HG03432 (cell line): ENCODE data around the gene FGFBP2.
A peak's percentile ranks its signal among the peaks of the same experiment; 100 is the strongest.
"Not testable (repeated sequence)": the region's sequence is repeated elsewhere in the genome, so short reads cannot be mapped to it uniquely, and the experiment has no call there.

Experiments used
- ATAC-seq: cut with Tn5 transposase; IDR thresholded peaks from one replicate; pipeline ENCODE4 v1.9.1; 2021; ENCODE audit warnings: mild to moderate bottlenecking, moderate library complexity; ENCODE audit not compliant: unreplicated experiment

Gene FGFBP2

DNA sequence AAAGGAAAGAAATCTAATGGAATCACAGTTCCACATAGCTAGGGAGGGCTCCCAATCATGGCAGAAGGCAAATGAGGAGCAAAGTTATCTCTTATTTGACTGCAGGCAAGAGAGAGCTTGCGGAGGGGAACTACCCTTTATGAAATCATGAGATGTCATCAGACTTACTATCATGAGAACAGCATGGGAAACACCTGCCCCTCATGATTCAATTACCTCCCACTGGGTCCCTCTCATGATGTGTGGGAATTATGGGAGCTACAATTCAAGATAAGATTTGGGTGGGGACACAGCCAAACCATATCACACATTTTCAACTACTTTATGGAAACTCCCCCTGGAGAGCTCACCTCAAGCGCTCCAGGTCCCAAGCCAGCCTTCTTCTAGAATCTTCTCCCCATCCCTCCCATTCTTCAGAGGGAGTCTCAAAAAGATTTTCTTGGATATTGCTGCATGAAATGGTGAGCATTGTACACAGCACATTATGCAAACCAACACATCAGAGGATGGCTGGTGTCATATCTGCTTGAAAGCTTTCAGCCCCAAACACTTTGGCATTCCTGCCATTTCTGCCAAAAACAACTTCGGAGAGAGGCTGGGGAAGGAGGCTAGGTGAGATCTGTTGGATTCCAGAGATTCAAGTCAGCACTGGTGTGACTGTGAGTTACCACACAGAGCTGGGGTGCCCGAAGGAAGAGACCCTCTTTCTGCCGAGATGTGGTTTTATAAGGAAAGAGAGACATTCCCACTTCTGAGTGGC is 31.3 kb downstream of the FGFBP2 start:
- no peak for ATAC-seq

DNA sequence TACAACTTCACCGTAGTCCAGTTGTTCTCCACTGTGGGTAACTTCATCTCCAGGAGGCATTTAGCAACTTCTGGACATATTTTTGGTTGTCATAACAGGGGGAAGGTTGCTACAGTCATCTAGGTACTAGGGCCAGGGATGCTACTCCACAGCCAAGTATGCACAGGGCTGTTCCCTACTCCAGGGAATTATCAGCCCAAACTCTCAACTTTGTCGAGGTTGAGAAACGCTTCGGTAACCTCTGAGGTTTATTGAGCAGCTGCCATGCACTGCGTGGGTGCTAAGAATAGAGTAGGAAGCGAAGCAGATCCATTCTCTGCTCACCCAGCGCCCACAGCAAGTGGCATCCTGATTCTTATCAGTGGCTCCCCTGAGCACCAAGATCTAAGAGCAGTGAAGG is 32.7 kb downstream of the FGFBP2 start:
- peak; percentile 62 for ATAC-seq

DNA sequence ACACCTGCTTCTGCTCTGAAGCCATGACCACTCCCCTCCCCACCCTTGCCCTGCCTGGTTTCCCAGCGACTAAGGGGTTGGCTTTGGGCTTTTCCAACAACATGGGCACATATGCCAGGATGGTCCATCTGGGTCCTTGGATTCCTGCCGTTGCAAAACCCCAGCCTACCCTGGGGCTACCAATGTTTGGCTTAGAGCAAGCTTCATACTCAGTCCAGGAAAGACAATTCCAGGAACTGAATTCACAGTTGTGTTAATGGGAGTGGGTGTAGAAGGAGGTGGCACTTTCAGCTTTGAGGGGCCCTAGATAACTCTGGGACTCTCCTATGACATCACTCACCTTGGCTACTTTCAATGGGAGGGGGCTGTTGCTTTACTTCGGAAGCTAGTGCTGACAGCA is 33.4 kb downstream of the FGFBP2 start:
- ATAC-seq: no peak

DNA sequence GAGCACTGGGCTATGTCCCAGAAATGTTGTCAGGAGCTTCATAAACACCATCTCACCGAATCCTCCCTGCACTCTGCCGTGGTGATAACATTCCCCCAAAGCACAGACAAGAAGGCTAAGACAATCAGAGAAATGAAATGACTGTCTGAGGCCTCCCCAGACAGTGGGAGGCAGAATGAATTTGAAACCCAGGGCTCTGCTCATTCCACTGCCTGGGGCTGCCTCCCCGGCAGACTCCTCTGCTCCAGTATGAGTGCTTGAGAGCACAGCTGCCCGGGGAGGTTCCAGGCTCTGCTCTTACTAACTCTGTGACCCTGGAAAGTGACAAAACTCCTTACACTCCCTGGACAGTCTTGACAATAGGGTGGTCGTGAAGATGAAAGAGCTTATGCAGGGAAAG is 34.1 kb downstream of the FGFBP2 start:
- no peak for ATAC-seq

DNA sequence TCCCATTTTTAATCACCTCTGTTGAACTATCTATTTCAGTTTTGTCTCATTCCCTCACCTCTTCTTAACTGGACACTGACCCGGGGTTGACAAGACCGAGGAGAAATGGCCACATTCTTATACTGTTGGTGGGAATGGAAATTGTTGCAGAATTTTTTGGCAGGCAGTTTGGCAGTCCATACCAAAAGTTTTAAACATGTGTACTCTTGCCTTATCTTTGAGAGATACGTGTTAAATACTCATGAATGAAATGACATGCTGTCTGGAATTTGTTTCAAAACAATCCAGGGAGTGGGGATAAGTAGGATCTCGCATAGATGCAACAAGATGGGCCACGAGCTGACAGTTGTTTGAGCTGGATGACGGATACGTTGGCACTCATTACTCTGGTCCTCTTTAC is 36.5 kb downstream of the FGFBP2 start:
- no peak for ATAC-seq

DNA sequence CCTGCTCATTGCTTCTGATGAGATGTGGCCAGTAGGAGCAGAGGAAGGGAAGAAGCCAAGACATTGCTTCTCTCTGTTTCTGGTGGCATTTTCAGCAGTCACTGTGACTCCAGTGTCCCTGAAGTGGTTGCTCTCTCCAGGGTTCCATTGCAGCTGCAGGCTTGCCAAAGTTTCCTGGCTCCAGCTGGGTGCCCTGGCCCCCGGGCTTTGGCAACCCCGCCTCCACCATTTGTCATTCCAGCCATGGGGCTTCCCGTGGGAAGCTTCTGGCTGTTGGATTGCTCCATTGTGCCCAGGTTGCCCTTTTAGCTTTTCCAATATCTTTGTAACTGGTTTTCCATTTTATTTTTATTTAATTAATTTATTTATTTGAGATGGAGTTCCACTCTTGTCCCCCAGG is 37.1 kb downstream of the FGFBP2 start:
- no peak for ATAC-seq

DNA sequence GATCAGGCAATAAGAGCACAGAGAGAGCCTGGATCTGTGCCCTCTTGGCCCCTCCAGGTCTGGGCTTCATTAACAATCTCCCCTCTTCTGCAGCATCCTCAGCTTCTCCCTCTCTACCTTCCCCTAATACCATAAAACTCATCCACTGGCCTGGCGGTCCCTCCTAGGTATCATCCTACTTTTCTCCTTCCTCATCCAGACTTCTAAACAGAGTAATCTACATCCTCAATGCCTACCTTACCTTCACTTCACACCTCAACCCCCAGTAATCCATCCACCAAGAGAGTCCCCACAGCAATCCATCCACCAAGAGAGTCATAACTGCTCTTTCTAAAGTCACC is 41.4 kb downstream of the FGFBP2 start:
- ATAC-seq: no peak

DNA sequence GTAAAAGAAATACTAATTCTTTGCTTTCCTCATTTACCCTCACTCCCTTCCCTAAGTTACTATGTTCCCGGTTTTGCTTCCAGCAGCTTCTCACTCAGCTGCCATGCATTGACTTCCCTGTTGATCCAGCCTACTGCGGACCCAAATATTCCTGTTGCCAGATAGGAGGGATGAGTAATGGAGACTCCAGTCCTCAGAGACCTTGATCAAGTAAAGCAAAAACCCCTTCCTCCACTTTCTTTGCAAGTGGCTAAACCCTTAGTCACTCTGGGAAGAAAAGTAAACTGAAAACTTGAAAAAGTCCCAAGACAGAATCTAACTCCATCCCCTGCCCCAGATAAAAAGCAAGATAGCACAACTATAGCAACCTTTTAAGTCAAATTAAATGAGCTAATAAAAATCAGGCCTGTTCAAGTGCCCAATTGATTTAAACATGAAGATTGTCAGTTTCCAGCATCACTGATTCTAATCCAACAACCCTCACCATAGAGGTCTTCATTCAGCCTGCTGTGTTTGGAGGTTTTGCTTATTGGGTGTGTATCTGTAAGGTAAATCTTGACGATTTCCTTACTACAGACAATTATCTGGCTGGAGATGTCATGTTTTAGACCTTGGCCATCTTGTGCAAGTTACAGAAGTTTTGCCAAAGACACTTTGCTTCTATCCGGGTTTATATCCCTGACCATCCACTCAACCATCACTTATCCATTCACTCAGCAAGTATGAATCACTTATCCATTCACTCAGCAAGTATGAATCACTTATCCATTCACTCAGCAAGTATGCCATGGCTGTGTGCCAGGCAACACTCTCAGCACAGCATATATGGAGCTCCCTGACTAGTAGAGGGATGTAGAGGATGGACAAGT is 42.0 kb downstream of the FGFBP2 start:
- ATAC-seq: no peak

DNA sequence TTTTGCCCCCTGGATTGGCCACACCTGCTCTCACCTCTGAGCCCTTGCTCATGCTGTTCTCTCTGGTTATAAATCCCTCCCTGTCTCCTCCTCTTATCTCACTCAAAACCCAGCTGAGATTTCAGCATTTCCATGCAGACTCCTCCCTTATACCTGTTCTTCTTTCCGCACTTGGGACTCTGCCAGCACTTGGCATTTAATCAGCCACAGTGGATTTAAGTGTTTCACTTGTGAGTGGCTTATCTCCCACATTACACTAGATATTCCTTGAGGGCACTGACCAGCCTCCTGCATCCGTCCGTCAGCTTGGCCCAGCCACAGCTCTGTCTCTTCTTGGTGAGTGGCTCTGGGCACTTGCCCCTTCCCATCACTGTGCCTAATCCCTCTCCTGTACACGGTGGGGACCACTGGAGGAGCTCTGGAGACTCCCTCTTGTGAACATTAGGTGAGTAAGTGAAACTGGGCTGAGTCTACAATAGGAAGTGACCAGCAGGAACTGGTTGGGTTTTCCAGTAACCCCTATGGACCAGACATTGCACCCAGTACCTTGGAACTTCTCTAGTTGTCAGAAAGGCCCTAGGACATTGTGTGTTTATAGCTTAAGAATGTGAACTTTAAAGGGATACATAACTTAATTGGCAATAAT is 44.4 kb downstream of the FGFBP2 start:
- ATAC-seq: no peak

DNA sequence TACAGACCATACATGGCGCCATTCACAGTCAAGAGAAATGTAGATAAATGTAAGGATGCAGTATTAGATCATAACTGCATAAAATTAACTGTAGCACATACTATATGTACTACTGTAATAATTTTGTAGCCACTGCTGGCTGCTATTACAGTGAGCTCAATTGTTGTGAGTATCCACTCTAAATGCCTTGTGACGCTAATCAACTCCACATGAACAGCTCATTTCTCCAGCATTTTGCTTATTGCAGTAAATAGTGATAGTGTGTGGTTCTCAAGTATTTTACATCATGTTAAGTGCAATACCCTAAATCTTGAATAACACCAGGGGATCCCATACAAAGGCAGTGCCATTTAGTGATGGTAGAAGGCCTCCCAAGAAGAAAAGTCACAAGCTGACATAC is 45.7 kb downstream of the FGFBP2 start:
- no peak for ATAC-seq

DNA sequence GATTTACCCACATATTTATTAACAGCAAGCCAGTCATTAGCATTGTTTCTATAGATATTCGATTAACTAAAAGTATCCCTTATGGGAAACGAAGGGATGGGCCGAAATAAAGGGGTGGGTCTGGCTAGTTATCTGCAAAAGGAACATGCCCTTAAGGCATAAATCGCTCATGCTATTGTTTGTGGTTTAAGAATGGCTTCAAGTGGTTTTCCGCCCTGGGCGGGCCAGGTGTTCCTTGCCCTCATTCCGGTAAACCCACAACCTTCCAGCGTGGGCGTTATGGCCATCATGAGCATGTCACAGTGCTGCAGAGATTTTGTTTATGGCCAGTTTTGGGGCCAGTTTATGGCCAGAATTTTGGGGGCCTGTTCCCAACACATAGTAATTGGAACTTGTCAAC is 46.6 kb downstream of the FGFBP2 start:
- ATAC-seq: not testable (repeated sequence)

DNA sequence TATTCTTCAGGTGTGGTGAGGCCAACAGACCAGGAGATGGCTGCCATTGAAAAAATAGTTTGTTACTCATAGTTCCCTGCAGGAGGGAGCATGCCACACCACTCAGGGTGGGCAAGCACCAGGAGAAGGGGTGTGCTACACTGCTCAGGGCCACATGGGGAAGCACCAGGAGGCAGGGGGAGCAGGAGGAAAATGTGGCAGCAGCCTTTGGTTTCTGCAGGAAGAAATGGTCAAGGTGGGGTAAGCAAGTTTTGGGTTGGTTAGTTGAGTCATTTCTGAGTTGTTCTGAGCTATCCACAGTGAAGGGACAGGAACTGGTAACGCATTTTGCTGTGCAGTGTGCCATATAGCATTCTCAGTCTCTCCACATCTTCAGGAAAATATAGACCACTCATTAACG is 48.2 kb downstream of the FGFBP2 start:
- ATAC-seq: no peak

DNA sequence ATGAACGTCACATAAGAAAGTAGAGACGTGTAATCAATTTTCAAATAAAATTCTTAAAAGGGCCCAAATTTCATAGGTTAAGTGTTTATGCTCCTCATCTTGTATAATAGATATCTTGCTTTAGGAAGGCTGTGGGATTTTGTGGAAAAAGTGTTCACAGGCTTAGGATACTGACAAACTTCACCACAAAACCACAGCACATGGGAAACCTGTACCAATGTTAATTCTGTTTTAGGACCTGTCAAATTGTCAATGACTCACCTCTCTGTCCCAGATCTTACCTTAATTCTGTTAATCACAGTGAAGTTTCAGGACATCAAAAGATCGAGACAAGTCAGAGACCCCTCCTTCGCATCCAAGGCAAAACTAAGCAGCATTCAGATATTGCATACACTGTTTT is 48.7 kb downstream of the FGFBP2 start:
- no peak for ATAC-seq

DNA sequence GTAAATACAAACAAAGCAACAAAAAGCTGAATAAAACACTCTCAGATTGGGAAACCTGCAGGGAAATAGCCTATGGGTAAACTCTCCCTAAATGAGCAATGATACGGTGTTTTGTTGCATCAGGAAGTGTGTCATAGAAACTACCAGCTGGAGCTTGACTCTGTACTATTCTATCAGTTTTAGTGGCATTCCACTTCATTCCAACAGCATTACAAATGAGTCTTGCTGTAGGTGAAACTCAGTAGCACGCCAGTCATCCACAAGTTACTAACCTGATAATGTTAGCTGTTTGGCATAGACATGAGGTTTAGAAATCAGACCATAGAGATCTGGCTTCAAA is 49.4 kb downstream of the FGFBP2 start:
- ATAC-seq: no peak

DNA sequence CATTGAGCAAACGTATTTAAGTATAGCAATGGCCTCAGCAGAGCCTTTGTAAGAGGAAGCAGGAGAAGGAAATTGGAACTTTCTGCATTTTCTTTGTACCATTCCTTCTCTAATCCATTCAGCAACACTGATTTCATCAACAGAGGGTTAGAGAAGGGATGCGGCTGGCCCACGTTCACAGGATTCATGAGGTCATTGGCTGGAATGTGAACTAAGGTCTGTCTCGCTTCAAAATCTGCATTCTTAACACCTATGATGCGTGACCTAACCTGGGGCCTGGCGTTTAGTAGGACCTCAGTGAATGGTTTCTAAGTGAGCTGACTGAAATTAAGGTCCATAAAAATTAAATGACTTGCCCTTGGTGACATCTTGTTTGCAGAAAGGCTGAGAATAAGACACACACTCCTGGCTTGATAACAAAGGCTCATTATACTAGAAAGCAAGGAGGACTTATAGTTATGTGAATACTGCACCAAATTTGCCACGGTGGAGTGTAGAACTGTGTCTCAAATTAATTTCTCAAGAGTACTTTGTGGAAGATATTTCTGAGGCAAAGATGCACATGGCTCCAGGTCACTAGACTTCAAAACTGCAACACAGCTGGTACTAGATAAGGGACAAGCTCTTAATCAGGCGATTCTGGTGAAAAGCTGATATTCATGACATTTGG is 49.9 kb downstream of the FGFBP2 start:
- no peak for ATAC-seq

DNA sequence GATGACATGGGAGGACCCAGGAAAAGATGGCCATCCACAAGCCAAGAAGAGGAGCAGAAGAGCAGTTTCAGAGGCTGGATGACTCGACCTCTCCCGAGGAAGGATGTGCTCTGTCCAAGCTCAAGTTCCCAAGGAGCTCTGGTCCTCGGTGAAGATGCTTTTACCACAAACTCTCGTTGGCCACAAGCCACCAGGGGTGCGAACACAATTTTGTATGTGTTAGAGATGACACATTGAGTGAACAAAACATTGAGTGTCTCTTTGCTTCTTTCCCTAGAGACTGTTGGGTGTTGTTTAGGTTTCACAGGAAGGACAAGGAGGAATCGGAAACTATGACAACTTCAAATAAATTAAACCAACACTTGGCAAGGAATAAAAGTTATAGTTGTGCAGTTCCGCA is 50.7 kb downstream of the FGFBP2 start:
- ATAC-seq: no peak
